HepG2 (cell line): Measurements from ENCODE around the gene PYGB. TPM values are rescaled to one million over a fixed set of nuclear protein-coding genes. Genes with fewer than 3 reads are reported as not detected.

ENCODE experiments used
- PHF5A ChIP-seq: IDR thresholded peaks from one replicate; pipeline ENCODE4 v1.6.1; 2018; ENCODE audit warnings: low read depth, missing genetic modification reagents; ENCODE audit not compliant: unreplicated experiment
- RBM22 ChIP-seq: fragments of 200-400 bp; formaldehyde crosslinking; optimal IDR thresholded peaks from 2 replicates; pipeline ENCODE3; 2017; ENCODE audit warnings: mild to moderate bottlenecking, low read length, moderate library complexity
- TCF7L2 ChIP-seq: IDR thresholded peaks from 2 replicates; pipeline ENCODE4 v1.6.1; 2011; ENCODE audit warnings: mild to moderate bottlenecking, low read depth, low read length, moderate library complexity
- ZNF251 ChIP-seq: sonication (generic); formaldehyde crosslinking; IDR thresholded peaks from 2 replicates; pipeline ENCODE4 v1.9.0; 2021; ENCODE audit warnings: mild to moderate bottlenecking, missing genetic modification reagents
- ZNF253 ChIP-seq: sonication (generic); formaldehyde crosslinking; IDR thresholded peaks from 2 replicates; pipeline ENCODE4 v1.8.0; 2022; ENCODE audit warnings: mild to moderate bottlenecking, missing genetic modification reagents, borderline replicate concordance
- ZNF337 ChIP-seq: sonication (generic); formaldehyde crosslinking; IDR thresholded peaks from 2 replicates; pipeline ENCODE4 v1.5.1; 2020; ENCODE audit warnings: missing genetic modification reagents, low read depth, mild to moderate bottlenecking, borderline replicate concordance
- ZNF350 ChIP-seq: sonication (generic); formaldehyde crosslinking; IDR thresholded peaks from 2 replicates; pipeline ENCODE4 v1.4.0; 2020; ENCODE audit warnings: mild to moderate bottlenecking, low read depth, missing genetic modification reagents, borderline replicate concordance
- ZSCAN29 ChIP-seq: sonication (generic); formaldehyde crosslinking; conservative IDR thresholded peaks from 2 replicates; pipeline ENCODE4 v1.4.0; 2020; ENCODE audit warnings: mild to moderate bottlenecking, missing genetic modification reagents
- polyA plus RNA-seq, 8 experiments: library from polyadenylated mRNA; depleted of rRNA in 3 of 8; stranded (reverse) in 7 of 8; unstranded in 1 of 8; fragments of >200 nt; fragmentation: Illumina TruSeq in 4 of 8; extraction: Trizol in 4 of 8; gene quantifications; 2 replicates each; pipeline versions ENCODE4 v1.2.1 to v1.2.3, GENCODE V29; 2011 to 2016; ENCODE audit warnings: low read depth in 4 of 8, missing spikeins in 1 of 8, mixed read lengths in 1 of 8; ENCODE audit not compliant: insufficient read depth in 1 of 8
- total RNA-seq, 5 experiments: library from RNA; depleted of rRNA; stranded (reverse); fragments of >200 nt; fragmentation: Illumina TruSeq; extraction: Trizol; gene quantifications; 2 replicates each; pipeline ENCODE4 v1.2.3, GENCODE V29; 2016; ENCODE audit warnings: low read depth in 1 of 5
- TF ChIP-seq, protein P1 (sequence below): sonication (generic); formaldehyde crosslinking; IDR thresholded peaks from 2 replicates; pipeline ENCODE4 v1.4.0; 2020; ENCODE audit warnings: mild to moderate bottlenecking, missing genetic modification reagents
- TF ChIP-seq, protein P2 (sequence below): sonication (generic); formaldehyde crosslinking; conservative IDR thresholded peaks from 2 replicates; pipeline ENCODE4 v1.4.0; 2020; ENCODE audit warnings: missing genetic modification reagents
- TF ChIP-seq, protein P3 (sequence below): sonication (generic); formaldehyde crosslinking; IDR thresholded peaks from 2 replicates; pipeline ENCODE4 v1.4.0; 2020; ENCODE audit warnings: missing genetic modification reagents

PYGB gene
- total and polyA plus RNA-seq, 2 of the 13 experiments (the other 11 are each of a cell fraction or from before 2014, with no cell fraction given), result 24.2 to 86.3 TPM

DNA sequence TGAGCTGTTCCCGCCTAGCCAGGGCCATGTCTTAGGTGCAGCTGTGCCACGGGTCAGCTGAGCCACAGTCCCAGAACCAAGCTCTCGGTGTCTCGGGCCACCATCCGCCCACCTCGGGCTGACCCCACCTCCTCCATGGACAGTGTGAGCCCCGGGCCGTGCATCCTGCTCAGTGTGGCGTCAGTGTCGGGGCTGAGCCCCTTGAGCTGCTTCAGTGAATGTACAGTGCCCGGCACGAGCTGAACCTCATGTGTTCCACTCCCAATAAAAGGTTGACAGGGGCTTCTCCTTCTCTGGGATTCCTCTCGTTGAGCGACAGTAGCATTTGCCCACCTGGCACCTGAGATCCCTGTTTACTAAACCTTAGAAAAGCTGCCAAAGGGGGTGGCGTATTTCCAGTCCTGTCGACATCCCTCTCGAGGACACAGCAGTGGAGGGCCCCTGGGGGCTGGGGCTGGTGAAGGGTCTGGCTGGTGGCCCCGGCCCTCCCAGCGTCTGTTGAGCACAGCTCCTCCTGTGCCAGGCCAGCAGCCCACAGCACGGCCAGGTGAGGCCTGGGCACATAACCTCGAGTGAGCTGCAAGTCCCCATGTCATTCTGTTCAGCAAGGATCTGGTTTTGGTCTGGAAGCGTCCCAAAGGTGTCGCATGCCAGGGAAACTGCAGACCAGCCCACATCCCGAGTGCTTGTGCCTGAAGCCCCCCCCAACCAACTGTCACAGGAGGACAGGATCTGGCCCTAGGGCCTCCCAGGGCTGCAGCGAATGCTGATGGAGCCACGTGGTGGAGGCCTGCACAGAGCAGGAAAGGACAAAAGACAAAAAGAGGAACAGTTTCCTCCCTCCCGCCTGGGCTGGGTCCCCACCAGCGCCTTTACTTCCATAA, 21.2 kb upstream of the PYGB start (continued):
- TF ChIP-seq ZNF350 (CRISPR knock-in tag) (peak; percentile 79; the same call in 1 of the 2 replicates), ZNF337 (0 out of 2 replicates have a peak, but pooled peaks have one; percentile 68), RBM22 (no peak), PHF5A (CRISPR knock-in tag) (peak; percentile 18), TCF7L2 (no peak), ZNF253 (0 out of 2 replicates have a peak, but pooled peaks have one; percentile 15), ZSCAN29 (CRISPR knock-in tag) (peak; percentile 78; the same call in 1 of the 2 replicates), ZNF251 (CRISPR knock-in tag) (no peak)
- TF ChIP-seq, protein P1, sequence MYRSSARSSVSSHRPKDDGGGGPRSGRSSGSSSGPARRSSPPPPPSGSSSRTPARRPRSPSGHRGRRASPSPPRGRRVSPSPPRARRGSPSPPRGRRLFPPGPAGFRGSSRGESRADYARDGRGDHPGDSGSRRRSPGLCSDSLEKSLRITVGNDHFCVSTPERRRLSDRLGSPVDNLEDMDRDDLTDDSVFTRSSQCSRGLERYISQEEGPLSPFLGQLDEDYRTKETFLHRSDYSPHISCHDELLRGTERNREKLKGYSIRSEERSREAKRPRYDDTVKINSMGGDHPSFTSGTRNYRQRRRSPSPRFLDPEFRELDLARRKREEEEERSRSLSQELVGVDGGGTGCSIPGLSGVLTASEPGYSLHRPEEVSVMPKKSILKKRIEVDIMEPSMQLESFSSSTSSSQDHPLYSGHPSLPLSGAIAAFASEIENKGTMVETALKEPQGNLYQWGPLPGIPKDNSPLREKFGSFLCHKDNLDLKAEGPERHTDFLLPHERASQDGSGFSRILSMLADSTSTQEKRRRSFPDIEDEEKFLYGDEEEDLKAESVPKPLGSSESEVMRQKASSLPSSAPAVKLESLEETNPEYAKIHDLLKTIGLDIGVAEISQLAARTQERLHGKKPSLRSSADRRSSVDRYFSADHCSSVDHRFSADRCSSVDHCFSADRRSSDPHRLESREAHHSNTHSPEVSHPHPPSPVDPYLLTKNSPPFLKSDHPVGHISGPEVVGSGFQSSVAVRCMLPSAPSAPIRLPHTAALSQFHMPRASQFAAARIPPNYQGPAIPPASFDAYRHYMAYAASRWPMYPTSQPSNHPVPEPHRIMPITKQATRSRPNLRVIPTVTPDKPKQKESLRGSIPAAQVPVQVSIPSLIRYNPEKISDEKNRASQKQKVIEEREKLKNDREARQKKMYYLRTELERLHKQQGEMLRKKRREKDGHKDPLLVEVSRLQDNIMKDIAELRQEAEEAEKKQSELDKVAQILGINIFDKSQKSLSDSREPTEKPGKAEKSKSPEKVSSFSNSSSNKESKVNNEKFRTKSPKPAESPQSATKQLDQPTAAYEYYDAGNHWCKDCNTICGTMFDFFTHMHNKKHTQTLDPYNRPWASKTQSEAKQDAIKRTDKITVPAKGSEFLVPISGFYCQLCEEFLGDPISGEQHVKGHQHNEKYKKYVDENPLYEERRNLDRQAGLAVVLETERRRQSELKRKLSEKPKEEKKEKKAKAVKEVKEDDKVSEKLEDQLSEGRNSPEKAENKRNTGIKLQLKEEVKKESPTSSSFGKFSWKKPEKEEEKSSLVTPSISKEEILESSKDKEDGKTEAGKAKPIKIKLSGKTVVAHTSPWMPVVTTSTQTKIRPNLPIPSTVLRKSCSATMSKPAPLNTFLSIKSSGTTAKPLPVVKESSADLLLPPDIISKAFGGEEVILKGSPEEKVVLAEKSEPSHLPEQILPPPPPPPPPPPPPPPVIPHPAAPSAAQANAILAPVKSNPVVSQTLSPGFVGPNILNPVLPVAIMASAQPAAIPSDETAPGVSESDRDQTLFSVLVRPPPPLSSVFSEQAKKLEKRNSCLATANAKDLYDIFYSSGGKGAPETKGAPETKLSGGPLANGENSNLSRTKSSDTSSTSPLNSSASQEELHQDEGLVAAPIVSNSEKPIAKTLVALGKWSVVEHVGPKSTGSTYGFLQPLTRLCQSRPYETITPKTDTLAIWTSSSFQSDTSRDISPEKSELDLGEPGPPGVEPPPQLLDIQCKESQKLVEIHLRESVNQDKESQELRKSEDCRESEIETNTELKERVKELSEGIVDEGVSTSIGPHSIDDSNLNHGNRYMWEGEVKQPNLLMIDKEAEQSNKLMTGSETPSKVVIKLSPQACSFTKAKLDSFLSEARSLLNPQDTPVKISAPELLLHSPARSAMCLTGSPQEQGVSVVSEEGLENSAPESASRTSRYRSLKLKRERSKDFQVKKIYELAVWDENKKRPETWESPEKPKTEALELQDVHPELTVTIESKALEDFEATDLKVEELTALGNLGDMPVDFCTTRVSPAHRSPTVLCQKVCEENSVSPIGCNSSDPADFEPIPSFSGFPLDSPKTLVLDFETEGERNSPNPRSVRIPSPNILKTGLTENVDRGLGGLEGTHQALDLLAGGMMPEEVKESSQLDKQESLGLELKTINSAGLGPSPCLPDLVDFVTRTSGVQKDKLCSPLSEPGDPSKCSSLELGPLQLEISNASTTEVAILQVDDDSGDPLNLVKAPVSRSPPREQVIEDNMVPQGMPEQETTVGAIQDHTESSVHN (CRISPR knock-in tag), result peak; percentile 74; the same call in 1 of the 2 replicates
- TF ChIP-seq, protein P2, sequence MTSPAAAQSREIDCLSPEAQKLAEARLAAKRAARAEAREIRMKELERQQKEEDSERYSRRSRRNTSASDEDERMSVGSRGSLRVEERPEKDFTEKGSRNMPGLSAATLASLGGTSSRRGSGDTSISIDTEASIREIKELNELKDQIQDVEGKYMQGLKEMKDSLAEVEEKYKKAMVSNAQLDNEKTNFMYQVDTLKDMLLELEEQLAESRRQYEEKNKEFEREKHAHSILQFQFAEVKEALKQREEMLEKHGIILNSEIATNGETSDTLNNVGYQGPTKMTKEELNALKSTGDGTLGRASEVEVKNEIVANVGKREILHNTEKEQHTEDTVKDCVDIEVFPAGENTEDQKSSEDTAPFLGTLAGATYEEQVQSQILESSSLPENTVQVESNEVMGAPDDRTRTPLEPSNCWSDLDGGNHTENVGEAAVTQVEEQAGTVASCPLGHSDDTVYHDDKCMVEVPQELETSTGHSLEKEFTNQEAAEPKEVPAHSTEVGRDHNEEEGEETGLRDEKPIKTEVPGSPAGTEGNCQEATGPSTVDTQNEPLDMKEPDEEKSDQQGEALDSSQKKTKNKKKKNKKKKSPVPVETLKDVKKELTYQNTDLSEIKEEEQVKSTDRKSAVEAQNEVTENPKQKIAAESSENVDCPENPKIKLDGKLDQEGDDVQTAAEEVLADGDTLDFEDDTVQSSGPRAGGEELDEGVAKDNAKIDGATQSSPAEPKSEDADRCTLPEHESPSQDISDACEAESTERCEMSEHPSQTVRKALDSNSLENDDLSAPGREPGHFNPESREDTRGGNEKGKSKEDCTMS (CRISPR knock-in tag), result no peak
- TF ChIP-seq, protein P3, sequence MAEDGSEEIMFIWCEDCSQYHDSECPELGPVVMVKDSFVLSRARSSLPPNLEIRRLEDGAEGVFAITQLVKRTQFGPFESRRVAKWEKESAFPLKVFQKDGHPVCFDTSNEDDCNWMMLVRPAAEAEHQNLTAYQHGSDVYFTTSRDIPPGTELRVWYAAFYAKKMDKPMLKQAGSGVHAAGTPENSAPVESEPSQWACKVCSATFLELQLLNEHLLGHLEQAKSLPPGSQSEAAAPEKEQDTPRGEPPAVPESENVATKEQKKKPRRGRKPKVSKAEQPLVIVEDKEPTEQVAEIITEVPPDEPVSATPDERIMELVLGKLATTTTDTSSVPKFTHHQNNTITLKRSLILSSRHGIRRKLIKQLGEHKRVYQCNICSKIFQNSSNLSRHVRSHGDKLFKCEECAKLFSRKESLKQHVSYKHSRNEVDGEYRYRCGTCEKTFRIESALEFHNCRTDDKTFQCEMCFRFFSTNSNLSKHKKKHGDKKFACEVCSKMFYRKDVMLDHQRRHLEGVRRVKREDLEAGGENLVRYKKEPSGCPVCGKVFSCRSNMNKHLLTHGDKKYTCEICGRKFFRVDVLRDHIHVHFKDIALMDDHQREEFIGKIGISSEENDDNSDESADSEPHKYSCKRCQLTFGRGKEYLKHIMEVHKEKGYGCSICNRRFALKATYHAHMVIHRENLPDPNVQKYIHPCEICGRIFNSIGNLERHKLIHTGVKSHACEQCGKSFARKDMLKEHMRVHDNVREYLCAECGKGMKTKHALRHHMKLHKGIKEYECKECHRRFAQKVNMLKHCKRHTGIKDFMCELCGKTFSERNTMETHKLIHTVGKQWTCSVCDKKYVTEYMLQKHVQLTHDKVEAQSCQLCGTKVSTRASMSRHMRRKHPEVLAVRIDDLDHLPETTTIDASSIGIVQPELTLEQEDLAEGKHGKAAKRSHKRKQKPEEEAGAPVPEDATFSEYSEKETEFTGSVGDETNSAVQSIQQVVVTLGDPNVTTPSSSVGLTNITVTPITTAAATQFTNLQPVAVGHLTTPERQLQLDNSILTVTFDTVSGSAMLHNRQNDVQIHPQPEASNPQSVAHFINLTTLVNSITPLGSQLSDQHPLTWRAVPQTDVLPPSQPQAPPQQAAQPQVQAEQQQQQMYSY (CRISPR knock-in tag), result 0 out of 2 replicates have a peak, but pooled peaks have one; percentile 28
